ENCODE results near the gene POU5F2. TPM values are rescaled to one million over a fixed set of nuclear protein-coding genes. Genes with fewer than 3 reads are reported as not detected.

Gene POU5F2
- total RNA-seq, 1 experiment from 2014 or later: 0.22 TPM

DNA sequence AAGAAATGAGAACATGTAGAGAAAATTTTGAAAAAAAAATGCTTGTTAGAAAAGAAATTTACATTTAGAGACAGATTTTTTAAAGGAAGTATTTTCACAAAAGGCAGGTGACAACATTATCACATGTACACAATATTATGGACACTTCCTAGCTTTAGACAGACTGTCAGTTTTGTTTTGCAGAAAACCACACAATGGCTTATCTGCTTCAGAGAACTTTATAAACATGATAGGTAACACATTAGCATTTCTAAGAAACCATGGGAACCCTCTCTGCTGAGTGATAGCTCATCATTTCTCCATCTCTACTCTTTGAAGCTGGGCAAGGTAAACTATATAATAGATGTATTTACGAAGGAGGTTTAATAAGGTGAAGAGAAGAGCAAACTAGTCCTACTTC, 25.6 kb downstream of the POU5F2 start:
- no peaks in the 10 kb centered on the region for H3K9me3 ChIP-seq (ENCODE audit: control insufficient read depth, low read depth, low read length)
- H3K9ac ChIP-seq (ENCODE audit: extremely low read depth, insufficient read length, low read length): no peak overlapping the region
- H3K27ac Mint-ChIP-seq: no peak overlapping the region
- H3K23ac ChIP-seq (ENCODE audit: insufficient read length, low read depth, low read length): no peak overlapping the region
- H4K20me1 ChIP-seq (ENCODE audit: control insufficient read depth, insufficient read depth, insufficient read length): no peaks in the 10 kb centered on the region
- H3K79me1 ChIP-seq (ENCODE audit: insufficient read depth, low read depth, low read length, poor library complexity, severe bottlenecking): no peaks in the 10 kb centered on the region
- no peak overlapping the region for H3K4me2 ChIP-seq (ENCODE audit: insufficient read depth, insufficient read length, low read length)
- H4K5ac ChIP-seq (ENCODE audit: insufficient read length, low read depth, low read length): no peak overlapping the region
- H3K18ac ChIP-seq (ENCODE audit: insufficient read length, low read depth, low read length): no peak overlapping the region
- no peak overlapping the region for H2BK15ac ChIP-seq (ENCODE audit: low read depth, low read length)
- no CpG with 5 or more reads among the region's 1 CpG for WGBS (ENCODE audit: extremely low coverage, insufficient read length, low lambda C conversion rate)
- no peak overlapping the region for H3K4ac ChIP-seq (ENCODE audit: low read depth, low read length)
- H2AFZ ChIP-seq (ENCODE audit: low read length): no peak overlapping the region
- H2BK12ac ChIP-seq (ENCODE audit: insufficient read length, low read depth, low read length): no peak overlapping the region
- no peaks in the 10 kb centered on the region for H3K23me2 ChIP-seq (ENCODE audit: insufficient read length, low read depth, low read length, poor library complexity, severe bottlenecking)
- no peaks in the 10 kb centered on the region for H3K36me3 Mint-ChIP-seq (ENCODE audit: insufficient read depth in 1 of 3, low read depth in 3 of 3)
- no peak for DNase-seq
- TF ChIP-seq, protein P1, sequence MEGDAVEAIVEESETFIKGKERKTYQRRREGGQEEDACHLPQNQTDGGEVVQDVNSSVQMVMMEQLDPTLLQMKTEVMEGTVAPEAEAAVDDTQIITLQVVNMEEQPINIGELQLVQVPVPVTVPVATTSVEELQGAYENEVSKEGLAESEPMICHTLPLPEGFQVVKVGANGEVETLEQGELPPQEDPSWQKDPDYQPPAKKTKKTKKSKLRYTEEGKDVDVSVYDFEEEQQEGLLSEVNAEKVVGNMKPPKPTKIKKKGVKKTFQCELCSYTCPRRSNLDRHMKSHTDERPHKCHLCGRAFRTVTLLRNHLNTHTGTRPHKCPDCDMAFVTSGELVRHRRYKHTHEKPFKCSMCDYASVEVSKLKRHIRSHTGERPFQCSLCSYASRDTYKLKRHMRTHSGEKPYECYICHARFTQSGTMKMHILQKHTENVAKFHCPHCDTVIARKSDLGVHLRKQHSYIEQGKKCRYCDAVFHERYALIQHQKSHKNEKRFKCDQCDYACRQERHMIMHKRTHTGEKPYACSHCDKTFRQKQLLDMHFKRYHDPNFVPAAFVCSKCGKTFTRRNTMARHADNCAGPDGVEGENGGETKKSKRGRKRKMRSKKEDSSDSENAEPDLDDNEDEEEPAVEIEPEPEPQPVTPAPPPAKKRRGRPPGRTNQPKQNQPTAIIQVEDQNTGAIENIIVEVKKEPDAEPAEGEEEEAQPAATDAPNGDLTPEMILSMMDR (conservative IDR thresholded peaks at IDR 0.05): no peak
- no peaks in the 10 kb centered on the region for H3K27me3 ChIP-seq (ENCODE audit: insufficient read depth, low read length)
- no peak overlapping the region for H3K4me3 Mint-ChIP-seq
- no peak overlapping the region for H4K8ac ChIP-seq (replicated peaks; ENCODE audit: insufficient read length, low read depth, low read length)
- no peak overlapping the region for H3K27ac ChIP-seq (ENCODE audit: insufficient read length, low read depth, low read length)
- no peak overlapping the region for H3K56ac ChIP-seq (ENCODE audit: insufficient read length, low read depth, low read length)
- H3K9me3 Mint-ChIP-seq: no peaks in the 10 kb centered on the region
- H2BK20ac ChIP-seq (ENCODE audit: low read depth, low read length, poor library complexity, severe bottlenecking): no peak overlapping the region
- no peaks in the 10 kb centered on the region for H3K79me2 ChIP-seq (ENCODE audit: insufficient read depth, low read length)
- H3K27me3 Mint-ChIP-seq (ENCODE audit: low read depth): no peaks in the 10 kb centered on the region
- H2BK5ac ChIP-seq (ENCODE audit: insufficient read length, low read length): no peak overlapping the region
- no peaks in the 10 kb centered on the region for H3K4me1 ChIP-seq (ENCODE audit: insufficient read depth, low read length)
- H4K91ac ChIP-seq (ENCODE audit: insufficient read length, low read depth, low read length): no peak overlapping the region
- no peak overlapping the region for H3T11ph ChIP-seq (ENCODE audit: low read length)
- no peak overlapping the region for H2BK120ac ChIP-seq (ENCODE audit: low read depth, low read length, poor library complexity, severe bottlenecking)
- peaks cover 3 to 5% of the 10 kb centered on the region in 2 experiments for H3K4me1 Mint-ChIP-seq
- no peak overlapping the region for H3K14ac ChIP-seq (ENCODE audit: insufficient read depth, low read length)
- H2AK5ac ChIP-seq (ENCODE audit: insufficient read length, low read length): no peak overlapping the region

Measured in H9 (cell line).